Astrocyte (in vitro differentiated cells and primary cell): ENCODE measurements around the gene BICC1.

Experiments used
- EZH2 ChIP-seq: IDR thresholded peaks from 2 replicates; pipeline ENCODE4 v1.6.1; 2012; ENCODE audit warnings: mild to moderate bottlenecking, low read length, inconsistent platforms; ENCODE audit not compliant: insufficient read depth
- TF ChIP-seq, protein P1 (sequence below): IDR thresholded peaks from 2 replicates; pipeline ENCODE4 v1.5.1; 2011; ENCODE audit warnings: low read depth, mild to moderate bottlenecking, inconsistent platforms, low read length, moderate library complexity; ENCODE audit not compliant: insufficient read depth

DNA sequence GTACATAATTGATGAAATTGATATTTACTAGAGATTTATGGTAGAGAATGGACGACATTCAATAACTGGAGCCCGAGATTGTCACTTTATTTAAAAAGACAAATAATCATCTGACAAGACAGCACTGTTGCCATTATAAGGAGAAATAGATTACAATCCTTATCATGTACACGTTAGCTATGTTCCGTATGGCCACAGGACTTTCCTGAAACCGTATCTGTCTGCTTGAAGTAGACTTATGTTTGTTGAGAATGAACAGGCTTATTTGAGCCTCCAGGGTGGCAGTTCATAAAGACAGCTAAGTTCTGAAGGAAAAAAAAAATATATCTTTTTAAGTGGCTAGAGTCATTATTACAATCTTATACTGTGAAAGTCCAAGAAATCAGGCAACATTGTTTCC is 317.2 kb downstream of the BICC1 start:
- TF ChIP-seq, protein P1, sequence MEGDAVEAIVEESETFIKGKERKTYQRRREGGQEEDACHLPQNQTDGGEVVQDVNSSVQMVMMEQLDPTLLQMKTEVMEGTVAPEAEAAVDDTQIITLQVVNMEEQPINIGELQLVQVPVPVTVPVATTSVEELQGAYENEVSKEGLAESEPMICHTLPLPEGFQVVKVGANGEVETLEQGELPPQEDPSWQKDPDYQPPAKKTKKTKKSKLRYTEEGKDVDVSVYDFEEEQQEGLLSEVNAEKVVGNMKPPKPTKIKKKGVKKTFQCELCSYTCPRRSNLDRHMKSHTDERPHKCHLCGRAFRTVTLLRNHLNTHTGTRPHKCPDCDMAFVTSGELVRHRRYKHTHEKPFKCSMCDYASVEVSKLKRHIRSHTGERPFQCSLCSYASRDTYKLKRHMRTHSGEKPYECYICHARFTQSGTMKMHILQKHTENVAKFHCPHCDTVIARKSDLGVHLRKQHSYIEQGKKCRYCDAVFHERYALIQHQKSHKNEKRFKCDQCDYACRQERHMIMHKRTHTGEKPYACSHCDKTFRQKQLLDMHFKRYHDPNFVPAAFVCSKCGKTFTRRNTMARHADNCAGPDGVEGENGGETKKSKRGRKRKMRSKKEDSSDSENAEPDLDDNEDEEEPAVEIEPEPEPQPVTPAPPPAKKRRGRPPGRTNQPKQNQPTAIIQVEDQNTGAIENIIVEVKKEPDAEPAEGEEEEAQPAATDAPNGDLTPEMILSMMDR = no peak
- no peak for TF ChIP-seq EZH2
